Large intestine (tissue), 3 donors: ENCODE data around the gene ZFP91. TPM values are rescaled to one million over a fixed set of nuclear protein-coding genes. Genes with fewer than 3 reads are reported as not detected.

Experiments used
- DNase-seq, 2 donors: peaks; one replicate each; pipeline versions ENCODE4 v3.0.0 to v3.0.0-alpha.2; 2013
- H3K27ac ChIP-seq: one replicate; pipeline ENCODE4 v1.5.1; 2013; ENCODE audit warnings: low read length
- H3K27me3 ChIP-seq: 2 replicates; pipeline ENCODE4 v1.6.1; 2013; ENCODE audit warnings: low read length; ENCODE audit not compliant: control insufficient read depth, insufficient read depth
- H3K36me3 ChIP-seq: 2 replicates; pipeline ENCODE4 v1.6.1; 2013; ENCODE audit warnings: low read length; ENCODE audit not compliant: control insufficient read depth, insufficient read depth
- H3K4me1 ChIP-seq: one replicate; pipeline ENCODE4 v1.6.1; 2013; ENCODE audit warnings: low read length; ENCODE audit not compliant: control insufficient read depth, insufficient read depth
- H3K4me3 ChIP-seq: one replicate; pipeline ENCODE4 v1.5.1; 2013; ENCODE audit warnings: low read length
- H3K9me3 ChIP-seq: one replicate; pipeline ENCODE4 v1.6.1; 2013; ENCODE audit warnings: mild to moderate bottlenecking, low read depth, low read length, moderate library complexity; ENCODE audit not compliant: control insufficient read depth
- WGBS: methylation state at CpG from one replicate; pipeline ENCODE4 v1.1.5; 2013; ENCODE audit warnings: low lambda C conversion rate; ENCODE audit not compliant: insufficient coverage; 5-methylcytosine and 5-hydroxymethylcytosine counted together
- polyA plus RNA-seq: library from polyadenylated mRNA; unstranded; fragments of 120-200 nt; gene quantifications from one replicate; pipeline ENCODE4 v1.2.1, GENCODE V29; 2013

The ZFP91 gene
- polyA plus RNA-seq, 1 donor = 51.5 TPM

DNA sequence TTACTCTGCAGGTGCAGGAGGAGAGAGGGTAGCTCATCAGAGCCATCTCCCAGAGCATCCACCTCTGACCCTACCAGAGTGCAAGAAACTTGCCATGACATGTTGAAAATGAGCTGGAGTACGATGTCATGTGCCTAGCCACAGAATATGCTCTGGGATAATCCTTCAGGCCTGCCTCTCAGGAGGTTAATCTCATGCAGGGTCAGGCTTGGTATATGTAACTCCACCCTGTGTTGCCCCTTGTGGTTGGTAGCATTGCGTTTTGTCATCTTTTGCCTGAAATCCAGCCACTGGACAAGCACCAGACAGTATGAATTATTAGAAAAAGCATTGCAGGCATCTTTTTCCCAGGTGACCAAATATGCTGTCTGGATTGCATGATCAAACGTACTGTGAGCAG, 79.8 kb downstream of the ZFP91 start:
- H3K27ac ChIP-seq = peak overlapping the region; percentile 80

GRCh38 chr11:58659404-58659803, 80.5 kb downstream of the ZFP91 start:
- Histone ChIP-seq H3K27ac (peak overlapping the region; percentile 80), H3K36me3 (no peaks in the 10 kb centered on the region), H3K4me3 (no peak overlapping the region), H3K27me3 (no peaks in the 10 kb centered on the region), H3K9me3 (no peaks in the 10 kb centered on the region), H3K4me1 (peaks cover 6% of the 10 kb centered on the region)
- DNase-seq = peak; percentile 81 to 86
- no CpG with 5 or more reads among the region's 2 CpGs for WGBS

More for the DNA sequence above, 79.8 kb downstream of the ZFP91 start:
- Histone ChIP-seq H3K4me3 (no peak overlapping the region), H3K9me3 (no peaks in the 10 kb centered on the region), H3K36me3 (no peaks in the 10 kb centered on the region), H3K27me3 (no peaks in the 10 kb centered on the region), H3K4me1 (peaks cover 6% of the 10 kb centered on the region)
- WGBS = no CpG with 5 or more reads among the region's 3 CpGs
- peak in 1 of 2 donors; percentile 19 for DNase-seq

- 60% methylated on average over 1 of the region's 5 CpGs for WGBS
- DNase-seq = peak; percentile 37 to 48
Observed at GRCh38 chr11:58659910-58660570, 81.2 kb downstream of the ZFP91 start.

More at GRCh38 chr11:58659910-58660570, 81.2 kb downstream of the ZFP91 start:
- Histone ChIP-seq H3K4me3 (no peak overlapping the region), H3K36me3 (no peaks in the 10 kb centered on the region), H3K9me3 (no peaks in the 10 kb centered on the region), H3K27me3 (no peaks in the 10 kb centered on the region), H3K4me1 (peaks cover 6% of the 10 kb centered on the region), H3K27ac (peak overlapping the region; percentile 80)

Other genes with a start within 250 kb of the ZFP91 start
- not detected for gene OR5B17, start 220.0 kb upstream of the ZFP91 start, polyA plus RNA-seq
- not detected for gene OR5B3, start 172.2 kb upstream of the ZFP91 start, polyA plus RNA-seq
- gene OR5B2, start 150.9 kb upstream of the ZFP91 start, polyA plus RNA-seq = 0.01 TPM
- 0.03 TPM for gene OR5B12, start 136.8 kb upstream of the ZFP91 start, polyA plus RNA-seq
- gene OR5B21, start 71.0 kb upstream of the ZFP91 start, polyA plus RNA-seq = 0.07 TPM
- gene LPXN, start 3.2 kb upstream of the ZFP91 start, polyA plus RNA-seq = 13.4 TPM
- gene CNTF, start 43.6 kb downstream of the ZFP91 start, polyA plus RNA-seq = 1.4 TPM
- gene GLYAT, start 152.9 kb downstream of the ZFP91 start, polyA plus RNA-seq = 0.45 TPM